ENCODE measurements around the gene MARCHF3.

DNA sequence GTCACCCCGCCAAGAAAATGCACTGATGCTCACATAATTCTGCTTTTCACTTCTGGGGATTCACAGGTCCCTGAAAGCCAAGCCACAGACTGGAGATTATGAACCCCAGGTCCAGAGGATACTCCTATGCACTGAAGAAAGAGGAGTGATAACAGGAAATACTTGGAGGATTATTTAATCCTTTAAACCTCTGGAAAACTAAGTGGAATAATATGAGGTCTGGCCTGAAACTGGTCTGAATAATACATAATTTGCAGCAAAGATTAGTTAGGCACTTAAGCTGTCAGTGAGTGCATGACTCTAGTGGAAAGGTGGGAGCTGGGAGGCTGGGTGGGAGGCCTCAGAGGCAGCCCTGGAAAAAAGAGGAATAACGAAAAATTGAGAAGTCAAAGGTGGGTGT is 45.7 kb downstream of the MARCHF3 start:
- TF ChIP-seq, protein P1, sequence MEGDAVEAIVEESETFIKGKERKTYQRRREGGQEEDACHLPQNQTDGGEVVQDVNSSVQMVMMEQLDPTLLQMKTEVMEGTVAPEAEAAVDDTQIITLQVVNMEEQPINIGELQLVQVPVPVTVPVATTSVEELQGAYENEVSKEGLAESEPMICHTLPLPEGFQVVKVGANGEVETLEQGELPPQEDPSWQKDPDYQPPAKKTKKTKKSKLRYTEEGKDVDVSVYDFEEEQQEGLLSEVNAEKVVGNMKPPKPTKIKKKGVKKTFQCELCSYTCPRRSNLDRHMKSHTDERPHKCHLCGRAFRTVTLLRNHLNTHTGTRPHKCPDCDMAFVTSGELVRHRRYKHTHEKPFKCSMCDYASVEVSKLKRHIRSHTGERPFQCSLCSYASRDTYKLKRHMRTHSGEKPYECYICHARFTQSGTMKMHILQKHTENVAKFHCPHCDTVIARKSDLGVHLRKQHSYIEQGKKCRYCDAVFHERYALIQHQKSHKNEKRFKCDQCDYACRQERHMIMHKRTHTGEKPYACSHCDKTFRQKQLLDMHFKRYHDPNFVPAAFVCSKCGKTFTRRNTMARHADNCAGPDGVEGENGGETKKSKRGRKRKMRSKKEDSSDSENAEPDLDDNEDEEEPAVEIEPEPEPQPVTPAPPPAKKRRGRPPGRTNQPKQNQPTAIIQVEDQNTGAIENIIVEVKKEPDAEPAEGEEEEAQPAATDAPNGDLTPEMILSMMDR (IDR thresholded peaks at IDR 0.05; ENCODE audit: insufficient read depth, low read depth, low read length) = no peak
- no peak for TF ChIP-seq EZH2 (IDR thresholded peaks at IDR 0.05; ENCODE audit: insufficient read depth, low read length)
